Astrocyte of the spinal cord (primary cell): ENCODE measurements around the gene LGI4.

Experiments
- DNase-seq: peaks from one replicate; pipeline ENCODE4 v3.0.0; 2011; ENCODE audit warnings: low read depth, low spot score
- H3K4me3 ChIP-seq: 2 replicates; pipeline ENCODE4 v1.5.1; 2011; ENCODE audit warnings: low read depth, mild to moderate bottlenecking, low read length, moderate library complexity
- in situ Hi-C: cut with HindIII; loops from 2 replicates; pipeline ENCODE4 v1.10.0; 2017; ENCODE audit warnings: low sequenced_read_pairs
- TF ChIP-seq, protein P1 (sequence below): IDR thresholded peaks from 2 replicates; pipeline ENCODE4 v1.5.1; 2012; ENCODE audit warnings: low read depth, mild to moderate bottlenecking, low read length, inconsistent platforms

LGI4 gene

DNA sequence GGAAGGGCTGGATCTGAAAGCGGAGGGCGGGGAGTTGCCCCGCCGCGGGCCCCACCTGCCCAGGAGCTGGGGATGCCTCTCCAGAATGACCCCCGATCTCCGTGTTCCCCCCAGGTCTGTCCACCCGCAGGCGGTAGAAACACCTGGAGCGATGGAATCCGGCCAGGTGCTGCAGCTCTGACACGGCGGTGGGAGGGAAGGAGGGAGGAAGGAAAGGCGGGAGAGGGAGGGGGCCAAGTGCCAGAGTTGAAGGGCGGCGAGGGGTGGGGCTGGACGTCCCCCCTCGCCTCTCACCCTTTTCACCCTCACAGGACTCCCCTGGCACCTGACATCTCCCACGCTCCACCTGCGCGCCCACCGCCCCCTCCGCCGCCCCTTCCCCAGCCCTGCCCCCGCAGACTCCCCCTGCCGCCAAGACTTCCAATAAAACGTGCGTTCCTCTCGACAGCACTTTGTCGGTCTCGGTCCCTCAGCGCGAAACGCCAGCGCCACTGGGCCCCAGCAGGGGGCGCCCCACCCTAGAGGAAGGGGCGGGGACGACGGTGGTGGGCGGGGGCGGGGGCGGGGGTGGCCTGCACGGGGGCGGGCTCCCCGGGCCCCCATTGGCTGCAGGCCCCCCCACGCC, 7.9 kb upstream of the LGI4 start:
- DNase-seq = no peak
- TF ChIP-seq, protein P1, sequence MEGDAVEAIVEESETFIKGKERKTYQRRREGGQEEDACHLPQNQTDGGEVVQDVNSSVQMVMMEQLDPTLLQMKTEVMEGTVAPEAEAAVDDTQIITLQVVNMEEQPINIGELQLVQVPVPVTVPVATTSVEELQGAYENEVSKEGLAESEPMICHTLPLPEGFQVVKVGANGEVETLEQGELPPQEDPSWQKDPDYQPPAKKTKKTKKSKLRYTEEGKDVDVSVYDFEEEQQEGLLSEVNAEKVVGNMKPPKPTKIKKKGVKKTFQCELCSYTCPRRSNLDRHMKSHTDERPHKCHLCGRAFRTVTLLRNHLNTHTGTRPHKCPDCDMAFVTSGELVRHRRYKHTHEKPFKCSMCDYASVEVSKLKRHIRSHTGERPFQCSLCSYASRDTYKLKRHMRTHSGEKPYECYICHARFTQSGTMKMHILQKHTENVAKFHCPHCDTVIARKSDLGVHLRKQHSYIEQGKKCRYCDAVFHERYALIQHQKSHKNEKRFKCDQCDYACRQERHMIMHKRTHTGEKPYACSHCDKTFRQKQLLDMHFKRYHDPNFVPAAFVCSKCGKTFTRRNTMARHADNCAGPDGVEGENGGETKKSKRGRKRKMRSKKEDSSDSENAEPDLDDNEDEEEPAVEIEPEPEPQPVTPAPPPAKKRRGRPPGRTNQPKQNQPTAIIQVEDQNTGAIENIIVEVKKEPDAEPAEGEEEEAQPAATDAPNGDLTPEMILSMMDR = peak; percentile 53
- no peak overlapping the region for H3K4me3 ChIP-seq
- in situ Hi-C loops = no loop called here

DNA sequence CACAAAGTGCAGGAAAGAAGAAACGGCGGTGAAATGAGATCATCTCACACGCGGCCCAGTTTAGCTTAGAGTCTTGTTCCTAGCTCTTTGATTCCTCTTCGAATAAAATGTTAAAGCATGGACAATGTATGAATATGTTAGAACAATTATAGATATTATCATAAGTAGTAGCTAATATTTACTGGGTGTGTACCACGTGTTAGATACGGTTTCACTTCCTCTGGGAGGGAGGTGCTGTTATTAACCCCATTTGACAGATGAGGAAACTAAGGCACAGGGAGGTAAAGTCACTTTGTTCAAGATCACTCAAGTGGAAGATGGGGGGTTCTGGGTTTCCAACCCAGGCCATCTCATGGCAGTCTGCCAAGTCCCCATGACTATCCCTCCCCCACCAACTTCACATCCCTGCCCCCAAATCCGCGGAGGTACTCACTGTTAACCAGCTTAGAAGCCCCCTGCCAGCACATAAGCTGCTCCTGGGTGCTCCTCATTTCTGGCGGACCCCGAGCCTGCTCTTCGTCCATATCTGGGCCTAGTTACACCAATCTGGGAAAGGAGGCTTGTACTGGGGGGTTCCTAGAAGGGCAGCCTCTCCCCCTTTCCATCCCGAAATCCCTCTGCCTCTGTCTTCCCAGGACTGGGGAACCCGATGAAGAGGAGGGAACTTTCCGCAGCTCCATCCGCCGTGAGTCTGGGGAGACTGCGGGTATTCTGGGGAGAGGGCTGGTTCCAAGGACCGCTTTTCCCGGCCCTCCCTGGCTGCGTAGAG, 7.2 kb upstream of the LGI4 start:
- no peak for DNase-seq
- H3K4me3 ChIP-seq = no peak overlapping the region
- in situ Hi-C loops = no loop called here
- TF ChIP-seq, protein P1 = no peak

GRCh38 chr19:35140962-35141836, 6.3 kb upstream of the LGI4 start:
- H3K4me3 ChIP-seq = no peak overlapping the region
- peak; percentile 85 for DNase-seq

DNA sequence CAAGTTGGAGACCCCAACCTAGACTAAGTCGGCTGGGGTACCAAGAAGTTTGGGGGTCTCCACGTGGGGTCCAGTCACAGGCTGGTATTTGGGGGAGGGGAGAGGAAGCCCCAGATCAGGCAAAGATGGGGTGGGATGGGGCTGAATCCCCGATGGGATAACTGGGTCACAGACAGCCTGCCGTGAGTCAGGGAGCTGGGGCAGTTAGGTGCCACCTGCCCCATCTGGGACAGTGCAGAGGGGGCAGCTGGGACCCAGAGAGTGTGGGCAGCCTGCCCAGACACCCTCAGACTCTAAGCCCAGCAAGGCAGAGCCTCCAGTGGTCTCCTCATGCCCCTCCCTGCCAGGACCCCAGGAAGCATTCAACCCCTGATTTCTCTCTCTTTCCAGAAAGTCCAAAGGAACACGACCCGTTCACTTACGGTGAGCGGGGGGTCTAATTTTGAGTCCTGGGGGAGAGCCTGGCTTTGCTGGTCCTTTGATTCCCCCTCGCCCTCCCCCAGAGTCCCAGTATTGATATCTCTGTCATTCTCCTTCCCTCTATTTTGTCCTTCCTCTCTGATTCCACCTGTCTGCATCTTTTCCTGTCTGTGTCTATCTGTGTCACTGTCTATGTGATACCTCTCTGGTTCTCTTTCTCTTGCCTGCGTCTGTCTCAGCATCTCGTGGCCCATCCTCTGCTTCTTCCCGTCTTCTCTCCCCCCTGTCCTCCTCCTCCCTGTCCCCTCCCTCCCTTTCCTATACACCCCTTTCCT, 5.5 kb upstream of the LGI4 start:
- in situ Hi-C loops = no loop called here
- H3K4me3 ChIP-seq = no peak overlapping the region
- TF ChIP-seq, protein P1 = no peak
- no peak for DNase-seq

More at GRCh38 chr19:35140962-35141836, 6.3 kb upstream of the LGI4 start:
- TF ChIP-seq, protein P1 = peak; percentile 59
- in situ Hi-C loops = no loop called here

GRCh38 chr19:35138305-35138892, 3.5 kb upstream of the LGI4 start, which contains the start of gene FXYD1:
Gene FXYD1 (plus strand): TSS chr19:35138824. CDS start chr19:35140080, 1,256 bp downstream.
- TF ChIP-seq, protein P1 = no peak
- in situ Hi-C loops = no loop called here
- no peak for DNase-seq
- H3K4me3 ChIP-seq = no peak within 1 kb of the TSS
